ENCODE data around the gene SORCS2.

SORCS2 gene

DNA sequence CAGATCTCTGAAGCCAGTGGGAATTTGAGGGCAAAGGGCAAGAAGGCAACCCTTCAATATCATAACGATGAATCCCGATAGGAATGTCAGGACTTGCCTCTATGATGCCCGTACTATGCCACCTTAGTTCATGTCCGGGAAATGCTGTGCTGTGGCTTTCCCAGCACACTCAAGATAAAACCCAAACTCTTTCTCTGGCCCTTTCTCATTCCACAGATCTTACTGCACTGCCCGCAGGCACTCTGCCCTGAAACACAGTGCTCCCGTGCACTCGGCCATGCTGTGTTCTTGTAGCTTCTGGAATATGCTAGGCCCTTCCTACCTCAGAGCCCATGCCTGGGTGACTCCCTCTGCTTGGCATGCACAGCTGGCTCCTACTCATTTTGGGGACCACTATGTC, 26.3 kb downstream of the SORCS2 start:
- H3K36me3 ChIP-seq (ENCODE audit: control insufficient read depth, insufficient read depth, low read length): no peaks in the 10 kb centered on the region
- no peaks in the 10 kb centered on the region for H3K27me3 ChIP-seq (ENCODE audit: control insufficient read depth, insufficient read depth, low read length)
- no peaks in the 10 kb centered on the region for H3K9me3 ChIP-seq (ENCODE audit: control insufficient read depth, insufficient read depth, low read length)
- H3K9ac ChIP-seq (ENCODE audit: low read depth, low read length): no peak overlapping the region
- H3K4me1 ChIP-seq (ENCODE audit: control insufficient read depth, insufficient read depth, low read length): no peaks in the 10 kb centered on the region
- no peak overlapping the region for H3K4me3 ChIP-seq (ENCODE audit: low read depth, low read length)

DNA sequence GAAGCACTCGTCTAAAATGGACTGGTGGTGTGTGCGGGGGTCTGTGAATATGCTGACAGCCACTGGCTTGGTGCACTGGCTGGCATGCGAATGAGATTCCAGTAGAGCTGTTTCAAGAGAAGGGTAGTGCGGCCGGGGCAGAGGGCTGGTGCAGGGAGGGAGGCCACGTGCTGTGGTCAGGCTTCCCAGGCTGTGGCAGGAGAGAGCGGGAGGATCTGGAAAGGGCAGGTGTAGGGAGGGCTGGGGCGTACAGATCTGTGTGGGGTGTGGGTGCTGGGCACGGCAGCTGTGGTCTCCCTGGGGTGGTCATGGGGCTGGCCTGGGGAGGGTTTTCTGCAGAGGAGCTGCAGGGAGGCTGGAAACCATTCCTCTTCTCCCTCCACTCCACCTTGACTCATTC, 30.2 kb downstream of the SORCS2 start:
- Histone ChIP-seq H3K9ac (ENCODE audit: low read depth, low read length) (no peak overlapping the region), H3K9me3 (ENCODE audit: control insufficient read depth, insufficient read depth, low read length) (no peaks in the 10 kb centered on the region), H3K4me3 (ENCODE audit: low read depth, low read length) (no peak overlapping the region), H3K27me3 (ENCODE audit: control insufficient read depth, insufficient read depth, low read length) (no peaks in the 10 kb centered on the region), H3K36me3 (ENCODE audit: control insufficient read depth, insufficient read depth, low read length) (no peaks in the 10 kb centered on the region), H3K4me1 (ENCODE audit: control insufficient read depth, insufficient read depth, low read length) (no peaks in the 10 kb centered on the region)

DNA sequence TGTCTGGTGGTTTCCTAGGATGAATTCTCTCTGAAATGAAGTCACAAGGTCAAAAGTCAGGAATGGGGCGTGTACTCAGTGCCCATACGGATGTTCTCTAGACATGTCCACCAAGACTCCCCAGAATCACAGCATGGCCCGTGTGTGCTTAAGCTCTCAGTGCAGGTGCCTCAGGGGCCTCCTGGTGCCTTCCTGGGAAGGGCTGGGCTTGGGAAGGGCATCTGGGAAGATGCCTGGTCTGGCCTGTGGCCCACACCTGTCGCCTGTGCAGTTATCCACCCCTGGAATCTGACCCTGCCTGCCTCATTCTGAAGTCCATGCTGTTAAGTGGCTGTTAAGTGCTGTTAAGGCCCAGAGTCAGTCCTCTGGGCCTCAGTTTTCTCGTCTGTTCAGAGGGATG, 31.2 kb downstream of the SORCS2 start:
- Histone ChIP-seq H3K36me3 (ENCODE audit: control insufficient read depth, insufficient read depth, low read length) (no peaks in the 10 kb centered on the region), H3K9ac (ENCODE audit: low read depth, low read length) (no peak overlapping the region), H3K4me1 (ENCODE audit: control insufficient read depth, insufficient read depth, low read length) (no peaks in the 10 kb centered on the region), H3K4me3 (ENCODE audit: low read depth, low read length) (no peak overlapping the region), H3K27me3 (ENCODE audit: control insufficient read depth, insufficient read depth, low read length) (no peaks in the 10 kb centered on the region), H3K9me3 (ENCODE audit: control insufficient read depth, insufficient read depth, low read length) (no peaks in the 10 kb centered on the region)

DNA sequence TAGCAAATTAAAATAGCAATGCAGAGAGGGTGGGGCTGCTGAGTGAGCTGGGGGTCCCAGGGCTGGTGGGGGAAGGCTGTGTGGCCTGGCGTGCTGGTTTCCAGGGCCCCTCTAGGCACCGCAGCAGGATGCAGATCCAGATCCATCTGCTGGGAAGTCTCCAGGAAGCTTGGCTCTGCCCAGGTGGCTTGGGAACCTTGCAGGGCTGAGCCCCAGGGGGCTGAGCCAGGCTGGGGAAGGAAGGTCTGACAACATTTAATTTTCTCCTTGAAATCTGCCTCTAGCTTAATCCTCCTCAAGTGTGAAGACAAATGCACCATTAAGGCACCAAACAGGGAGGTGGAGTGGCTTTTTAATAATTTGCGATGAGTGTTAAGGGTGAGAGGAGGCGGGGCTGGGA, 31.7 kb downstream of the SORCS2 start:
- H3K36me3 ChIP-seq (ENCODE audit: control insufficient read depth, insufficient read depth, low read length): no peaks in the 10 kb centered on the region
- H3K4me1 ChIP-seq (ENCODE audit: control insufficient read depth, insufficient read depth, low read length): no peaks in the 10 kb centered on the region
- H3K9me3 ChIP-seq (ENCODE audit: control insufficient read depth, insufficient read depth, low read length): no peaks in the 10 kb centered on the region
- H3K27me3 ChIP-seq (ENCODE audit: control insufficient read depth, insufficient read depth, low read length): no peaks in the 10 kb centered on the region
- no peak overlapping the region for H3K9ac ChIP-seq (ENCODE audit: low read depth, low read length)
- no peak overlapping the region for H3K4me3 ChIP-seq (ENCODE audit: low read depth, low read length)

DNA sequence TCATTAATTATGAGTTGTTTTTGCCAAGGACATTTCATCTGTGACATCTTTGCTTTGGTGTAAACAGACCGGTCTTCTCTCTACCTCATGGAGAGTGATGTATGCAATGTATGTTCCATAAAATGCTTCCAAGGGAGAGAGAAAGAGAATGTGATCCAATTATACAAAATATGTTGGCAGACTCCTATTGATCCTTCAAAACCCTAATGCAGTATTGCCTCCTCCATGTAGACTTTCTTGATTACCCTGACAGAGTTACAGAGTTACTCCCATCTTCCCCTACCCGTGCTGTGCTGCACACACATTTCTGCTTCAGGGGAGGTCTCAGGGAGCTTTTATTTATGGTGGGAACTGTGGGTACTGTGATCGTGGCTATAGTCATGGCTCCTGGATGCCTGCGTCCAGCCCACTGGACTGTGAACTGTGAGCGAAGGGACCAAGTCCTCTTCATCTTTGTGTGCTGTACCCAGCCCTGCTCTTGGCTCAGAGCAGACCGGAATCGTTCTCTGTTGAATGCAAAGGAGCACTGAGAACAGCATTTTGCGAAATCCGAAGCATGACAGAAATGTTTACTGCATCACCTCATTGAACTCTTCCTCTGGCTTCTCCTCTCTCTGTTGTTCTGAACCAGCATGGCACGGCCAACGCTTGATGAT, 32.7 kb downstream of the SORCS2 start:
- H3K4me3 ChIP-seq (ENCODE audit: low read depth, low read length): no peak overlapping the region
- no peak overlapping the region for H3K9ac ChIP-seq (ENCODE audit: low read depth, low read length)
- no peaks in the 10 kb centered on the region for H3K9me3 ChIP-seq (ENCODE audit: control insufficient read depth, insufficient read depth, low read length)
- H3K27me3 ChIP-seq (ENCODE audit: control insufficient read depth, insufficient read depth, low read length): no peaks in the 10 kb centered on the region
- no peaks in the 10 kb centered on the region for H3K36me3 ChIP-seq (ENCODE audit: control insufficient read depth, insufficient read depth, low read length)
- H3K4me1 ChIP-seq (ENCODE audit: control insufficient read depth, insufficient read depth, low read length): no peaks in the 10 kb centered on the region

DNA sequence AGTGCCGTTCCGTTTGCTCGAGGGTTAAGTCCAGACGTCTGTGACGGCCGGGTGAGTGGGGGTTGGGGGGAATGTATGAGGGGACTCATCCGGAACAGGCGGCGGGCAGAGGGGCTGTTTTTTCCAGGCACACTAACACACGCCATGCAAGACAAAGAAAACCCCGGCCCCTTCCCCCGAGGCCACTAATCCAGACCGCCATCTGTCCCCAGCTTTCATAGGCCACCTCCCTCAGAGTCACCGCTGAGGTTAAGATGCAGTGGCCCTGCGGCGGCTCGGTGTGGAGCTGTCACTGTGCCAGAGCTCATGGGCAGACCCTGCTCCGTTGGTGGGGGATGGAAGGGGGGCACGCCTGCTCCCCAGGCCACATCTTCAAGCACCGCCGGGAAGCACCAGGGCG, 34.1 kb downstream of the SORCS2 start:
- Histone ChIP-seq H3K9me3 (ENCODE audit: control insufficient read depth, insufficient read depth, low read length) (no peaks in the 10 kb centered on the region), H3K4me3 (ENCODE audit: low read depth, low read length) (no peak overlapping the region), H3K36me3 (ENCODE audit: control insufficient read depth, insufficient read depth, low read length) (no peaks in the 10 kb centered on the region), H3K27me3 (ENCODE audit: control insufficient read depth, insufficient read depth, low read length) (no peaks in the 10 kb centered on the region), H3K9ac (ENCODE audit: low read depth, low read length) (no peak overlapping the region), H3K4me1 (ENCODE audit: control insufficient read depth, insufficient read depth, low read length) (no peaks in the 10 kb centered on the region)

DNA sequence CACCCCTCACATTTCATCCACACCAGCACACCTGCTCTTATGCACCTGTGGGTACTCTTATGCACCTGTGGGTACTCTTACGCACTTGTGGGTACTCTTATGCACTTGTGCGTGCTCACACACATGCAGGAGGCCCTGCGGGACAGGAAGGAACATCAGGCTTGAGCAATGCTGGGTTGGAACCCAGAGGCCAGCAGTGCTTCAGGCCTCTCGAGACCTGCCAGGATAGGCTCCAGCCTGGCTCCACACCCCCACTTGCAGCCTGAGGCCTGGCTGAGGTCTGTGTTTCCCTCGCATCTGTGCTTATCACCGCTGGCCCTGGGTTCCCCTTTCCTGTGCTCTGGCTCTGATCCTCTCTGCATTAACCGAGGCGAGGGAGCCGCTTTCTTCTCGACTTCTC, 34.7 kb downstream of the SORCS2 start:
- Histone ChIP-seq H3K4me1 (ENCODE audit: control insufficient read depth, insufficient read depth, low read length) (no peaks in the 10 kb centered on the region), H3K36me3 (ENCODE audit: control insufficient read depth, insufficient read depth, low read length) (no peaks in the 10 kb centered on the region), H3K9ac (ENCODE audit: low read depth, low read length) (no peak overlapping the region), H3K4me3 (ENCODE audit: low read depth, low read length) (no peak overlapping the region), H3K27me3 (ENCODE audit: control insufficient read depth, insufficient read depth, low read length) (no peaks in the 10 kb centered on the region), H3K9me3 (ENCODE audit: control insufficient read depth, insufficient read depth, low read length) (no peaks in the 10 kb centered on the region)

DNA sequence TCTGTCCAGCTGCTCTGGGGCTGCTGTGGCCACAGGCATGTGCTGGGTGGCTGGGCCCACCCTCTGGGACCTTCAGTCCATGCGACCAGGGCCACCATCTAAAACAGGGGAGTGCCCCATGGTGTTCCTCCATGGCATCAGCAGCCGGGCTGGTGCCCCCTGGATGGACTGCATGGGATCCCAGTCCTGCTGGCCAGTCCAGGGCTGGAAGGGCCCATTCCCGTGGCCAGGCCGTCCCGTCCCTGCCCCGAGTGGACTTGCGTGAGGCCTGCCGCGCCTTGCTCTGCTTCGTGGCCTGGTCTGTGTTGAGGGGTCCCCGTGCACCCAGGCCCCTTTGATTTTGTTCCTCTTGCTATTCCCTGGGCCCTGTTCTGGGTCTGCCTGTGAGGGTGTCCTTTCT, 36.4 kb downstream of the SORCS2 start:
- no peaks in the 10 kb centered on the region for H3K27me3 ChIP-seq (ENCODE audit: control insufficient read depth, insufficient read depth, low read length)
- H3K4me3 ChIP-seq (ENCODE audit: low read depth, low read length): no peak overlapping the region
- H3K36me3 ChIP-seq (ENCODE audit: control insufficient read depth, insufficient read depth, low read length): no peaks in the 10 kb centered on the region

DNA sequence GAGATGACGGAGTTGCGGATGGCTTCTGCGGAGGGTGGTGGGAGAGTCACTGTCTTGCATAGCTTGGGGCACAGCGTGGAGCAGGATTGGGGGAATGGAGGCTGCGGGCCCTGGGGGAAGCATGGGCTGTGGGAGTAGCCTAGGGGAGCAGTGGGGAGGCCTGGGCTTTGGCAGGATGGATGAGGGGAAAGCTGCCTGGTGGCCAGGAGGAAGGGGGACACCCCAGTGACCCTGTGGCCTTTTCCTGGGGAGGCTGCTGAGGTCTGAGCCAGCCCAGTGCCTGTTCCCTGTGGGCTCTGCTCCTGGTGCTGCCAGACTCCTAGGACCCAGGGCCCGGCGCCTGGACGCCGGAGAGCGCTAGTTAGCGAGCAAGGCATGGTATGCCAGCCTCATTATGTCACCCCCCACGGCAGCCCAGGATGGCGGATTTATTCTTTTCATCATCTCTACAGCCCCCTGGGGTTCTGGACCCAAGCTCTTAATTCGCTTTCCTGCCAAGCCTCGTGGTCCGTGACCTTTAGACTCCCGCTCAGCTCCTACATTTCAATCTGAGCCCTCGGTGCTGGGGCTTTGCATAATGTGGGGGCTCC, 39.8 kb downstream of the SORCS2 start:
- H3K36me3 ChIP-seq (ENCODE audit: control insufficient read depth, insufficient read depth, low read length): no peaks in the 10 kb centered on the region
- no peak overlapping the region for H3K9ac ChIP-seq (ENCODE audit: low read depth, low read length)
- H3K9me3 ChIP-seq (ENCODE audit: control insufficient read depth, insufficient read depth, low read length): no peaks in the 10 kb centered on the region
- no peaks in the 10 kb centered on the region for H3K27me3 ChIP-seq (ENCODE audit: control insufficient read depth, insufficient read depth, low read length)
- H3K4me1 ChIP-seq (ENCODE audit: control insufficient read depth, insufficient read depth, low read length): no peaks in the 10 kb centered on the region
- no peak overlapping the region for H3K4me3 ChIP-seq (ENCODE audit: low read depth, low read length)

More for the DNA sequence above, 36.4 kb downstream of the SORCS2 start:
- Histone ChIP-seq H3K9me3 (ENCODE audit: control insufficient read depth, insufficient read depth, low read length) (no peaks in the 10 kb centered on the region), H3K9ac (ENCODE audit: low read depth, low read length) (no peak overlapping the region), H3K4me1 (ENCODE audit: control insufficient read depth, insufficient read depth, low read length) (no peaks in the 10 kb centered on the region)

DNA sequence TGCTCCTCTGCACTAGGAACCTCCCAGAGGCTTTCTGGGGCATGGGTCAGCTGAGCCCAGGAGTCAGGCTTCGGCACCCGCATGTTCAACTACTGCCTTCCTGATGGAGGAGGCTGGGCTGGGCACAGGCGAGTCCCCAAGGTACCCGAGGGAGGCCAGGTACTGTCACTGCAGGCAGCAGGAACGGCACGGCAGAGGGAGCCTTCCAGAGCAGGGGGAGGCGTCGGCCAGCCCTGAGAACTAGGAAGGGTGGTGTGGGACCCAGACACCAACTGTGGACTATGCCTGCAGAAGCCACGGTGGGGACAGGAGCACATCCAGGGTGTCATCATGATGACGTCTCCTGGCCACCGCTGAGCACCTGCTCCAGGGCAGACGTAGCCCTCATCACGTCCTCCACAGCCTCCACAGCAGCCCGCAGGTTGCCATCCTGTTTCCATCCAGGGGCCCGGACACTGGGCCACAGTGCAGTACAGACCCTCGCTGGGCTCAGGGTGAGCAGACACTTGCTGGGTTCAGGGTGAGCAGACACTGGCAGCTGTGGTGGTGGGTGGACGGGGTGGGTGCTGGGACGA, 40.8 kb downstream of the SORCS2 start:
- Histone ChIP-seq H3K4me3 (ENCODE audit: low read depth, low read length) (no peak overlapping the region), H3K27me3 (ENCODE audit: control insufficient read depth, insufficient read depth, low read length) (no peaks in the 10 kb centered on the region), H3K9ac (ENCODE audit: low read depth, low read length) (no peak overlapping the region), H3K9me3 (ENCODE audit: control insufficient read depth, insufficient read depth, low read length) (no peaks in the 10 kb centered on the region), H3K36me3 (ENCODE audit: control insufficient read depth, insufficient read depth, low read length) (no peaks in the 10 kb centered on the region), H3K4me1 (ENCODE audit: control insufficient read depth, insufficient read depth, low read length) (no peaks in the 10 kb centered on the region)

DNA sequence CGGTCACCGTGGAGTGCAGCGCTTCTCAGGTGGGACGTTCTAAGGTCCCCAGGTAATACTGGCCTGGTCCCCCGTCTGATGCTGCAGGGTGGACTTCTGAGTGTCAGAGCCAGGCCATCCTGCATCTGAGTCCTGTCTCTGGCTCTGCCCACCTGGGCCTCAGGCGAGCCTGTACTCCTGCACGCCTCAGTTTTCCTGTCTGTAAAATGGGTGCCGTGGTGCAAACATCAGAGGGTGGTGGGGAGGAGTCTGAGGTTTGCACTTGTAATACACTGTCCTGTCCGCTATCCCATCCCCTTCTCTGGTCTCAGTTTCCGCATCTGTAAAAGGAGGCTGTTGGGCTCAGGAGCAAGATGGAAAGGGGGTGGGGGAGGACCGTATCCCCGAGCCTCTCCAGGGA, 41.3 kb downstream of the SORCS2 start:
- no peaks in the 10 kb centered on the region for H3K4me1 ChIP-seq (ENCODE audit: control insufficient read depth, insufficient read depth, low read length)
- no peak overlapping the region for H3K9ac ChIP-seq (ENCODE audit: low read depth, low read length)
- no peaks in the 10 kb centered on the region for H3K27me3 ChIP-seq (ENCODE audit: control insufficient read depth, insufficient read depth, low read length)
- H3K4me3 ChIP-seq (ENCODE audit: low read depth, low read length): no peak overlapping the region
- no peaks in the 10 kb centered on the region for H3K9me3 ChIP-seq (ENCODE audit: control insufficient read depth, insufficient read depth, low read length)
- H3K36me3 ChIP-seq (ENCODE audit: control insufficient read depth, insufficient read depth, low read length): no peaks in the 10 kb centered on the region

DNA sequence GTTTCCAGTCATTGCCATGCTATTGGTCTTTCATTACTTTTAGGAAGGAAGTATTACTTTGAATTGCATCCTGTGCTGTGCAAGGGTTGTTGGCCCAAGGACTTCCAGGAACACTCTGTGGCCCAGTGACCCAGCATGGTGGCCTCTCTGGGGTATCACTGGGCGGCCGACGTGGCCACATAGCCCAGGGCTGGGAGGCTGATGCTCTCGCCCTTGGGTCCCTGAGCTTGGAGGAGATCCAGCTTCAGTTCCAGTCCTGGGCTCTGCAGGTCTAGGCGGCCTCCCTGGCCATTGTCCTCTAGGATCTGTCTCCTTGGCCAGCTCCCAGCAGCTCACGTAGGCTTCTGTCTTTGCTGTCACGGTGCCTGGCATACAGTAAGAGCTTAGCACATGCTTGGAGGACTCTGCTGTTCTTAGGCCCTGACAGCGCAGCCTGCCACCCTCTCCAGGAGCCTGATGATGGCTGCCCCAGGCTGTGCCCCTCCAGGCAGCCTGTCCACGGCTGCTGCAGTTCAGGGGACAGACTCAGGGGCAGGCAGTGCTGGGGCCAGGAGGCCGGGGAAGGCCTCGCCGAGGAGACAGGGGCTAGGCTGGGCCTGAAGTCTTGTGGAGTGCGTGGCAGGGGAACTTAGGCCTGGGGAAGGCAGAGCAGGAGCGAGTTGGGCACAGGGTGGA, 42.2 kb downstream of the SORCS2 start:
- Histone ChIP-seq H3K4me3 (ENCODE audit: low read depth, low read length) (no peak overlapping the region), H3K36me3 (ENCODE audit: control insufficient read depth, insufficient read depth, low read length) (no peaks in the 10 kb centered on the region), H3K9me3 (ENCODE audit: control insufficient read depth, insufficient read depth, low read length) (no peaks in the 10 kb centered on the region), H3K27me3 (ENCODE audit: control insufficient read depth, insufficient read depth, low read length) (no peaks in the 10 kb centered on the region), H3K9ac (ENCODE audit: low read depth, low read length) (no peak overlapping the region), H3K4me1 (ENCODE audit: control insufficient read depth, insufficient read depth, low read length) (no peaks in the 10 kb centered on the region)

Data from iPS-15b (cell line).